Left ventricle myocardium inferior (tissue), 1 donor: ENCODE measurements around the gene HHIPL1. TPM values are rescaled to one million over a fixed set of nuclear protein-coding genes. Genes with fewer than 3 reads are reported as not detected.

Experiments used
- DNase-seq: peaks from one replicate; pipeline ENCODE4 v3.0.0-alpha.2; 2020
- H3K27ac ChIP-seq: fragments of 200-600 bp; replicated peaks from 2 replicates; pipeline ENCODE4 v1.8.0; 2021
- H3K27me3 ChIP-seq: fragments of 200-600 bp; 2 replicates; pipeline ENCODE4 v1.8.0; 2021; ENCODE audit warnings: low read depth
- H3K36me3 ChIP-seq: fragments of 200-600 bp; 2 replicates; pipeline ENCODE4 v1.8.0; 2021
- H3K4me1 ChIP-seq: fragments of 200-600 bp; 2 replicates; pipeline ENCODE4 v1.8.0; 2021
- H3K4me3 ChIP-seq: fragments of 200-600 bp; 2 replicates; pipeline ENCODE4 v1.8.0; 2021; ENCODE audit warnings: mild to moderate bottlenecking, moderate library complexity
- H3K9me3 ChIP-seq: fragments of 200-600 bp; replicated peaks from 2 replicates; pipeline ENCODE4 v1.8.0; 2021
- intact Hi-C: fragments of 100-400 bp; cut with micrococcal nuclease; formaldehyde crosslinking; loops from one replicate; pipeline ENCODE4 v1.11.0; 2022
- total RNA-seq: library from RNA; stranded (reverse); fragmentation: NEBNext Ultra II Directional; extraction: Animal tissue kit (Norgen Biotek cat#: 25700); gene quantifications from one replicate; pipeline ENCODE4 v1.2.1, GENCODE V29; 2021
- TF ChIP-seq, protein P1 (sequence below): fragments of 200-600 bp; IDR thresholded peaks from 2 replicates; pipeline ENCODE4 v1.8.0; 2021; ENCODE audit warnings: antibody characterized with exemption, mild to moderate bottlenecking, borderline replicate concordance
- donor health status: DM: no; HTN: yes; CAD: no; lungs with severe emphysema.

The HHIPL1 gene
- total RNA-seq, 1 donor from 2014 or later = 1.2 TPM

DNA sequence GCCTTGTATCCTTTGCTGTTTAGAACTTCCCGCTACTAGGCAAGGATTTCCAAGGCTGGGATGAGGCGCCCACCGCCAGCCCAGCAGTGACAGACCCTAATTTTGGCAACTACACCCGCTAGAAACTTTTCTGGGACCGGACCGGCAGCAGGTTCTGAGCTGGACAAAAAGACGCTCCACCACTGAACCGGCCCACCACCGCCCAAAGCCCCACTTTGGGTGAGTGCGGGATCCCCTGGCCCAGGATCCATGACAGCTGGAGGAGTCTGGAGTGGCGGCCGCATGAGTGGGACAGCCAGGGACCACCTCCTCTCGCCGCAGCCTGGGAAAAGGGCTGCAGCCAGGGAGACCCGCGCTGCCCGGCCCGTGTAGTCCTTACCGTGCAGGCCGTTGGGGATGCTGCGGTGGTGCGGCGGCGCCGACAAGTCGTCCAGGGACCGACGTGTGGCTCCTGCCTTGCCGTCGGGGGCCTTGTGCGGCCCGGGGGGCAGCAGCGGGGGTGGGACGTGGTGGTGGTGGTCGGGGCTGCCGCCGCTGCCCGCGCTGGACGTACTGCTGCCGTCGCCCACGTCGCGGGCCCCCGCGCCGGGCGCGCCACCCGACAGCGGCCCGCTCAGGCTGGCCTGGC, 42.0 kb upstream of the HHIPL1 start:
- Histone ChIP-seq H3K9me3 (no peaks in the 10 kb centered on the region), H3K4me1 (peaks cover 75% of the 10 kb centered on the region), H3K27ac (peak overlapping the region; percentile 93), H3K36me3 (no peaks in the 10 kb centered on the region), H3K4me3 (peak overlapping the region; percentile 88), H3K27me3 (no peaks in the 10 kb centered on the region)
- no peak for DNase-seq
- TF ChIP-seq, protein P1, sequence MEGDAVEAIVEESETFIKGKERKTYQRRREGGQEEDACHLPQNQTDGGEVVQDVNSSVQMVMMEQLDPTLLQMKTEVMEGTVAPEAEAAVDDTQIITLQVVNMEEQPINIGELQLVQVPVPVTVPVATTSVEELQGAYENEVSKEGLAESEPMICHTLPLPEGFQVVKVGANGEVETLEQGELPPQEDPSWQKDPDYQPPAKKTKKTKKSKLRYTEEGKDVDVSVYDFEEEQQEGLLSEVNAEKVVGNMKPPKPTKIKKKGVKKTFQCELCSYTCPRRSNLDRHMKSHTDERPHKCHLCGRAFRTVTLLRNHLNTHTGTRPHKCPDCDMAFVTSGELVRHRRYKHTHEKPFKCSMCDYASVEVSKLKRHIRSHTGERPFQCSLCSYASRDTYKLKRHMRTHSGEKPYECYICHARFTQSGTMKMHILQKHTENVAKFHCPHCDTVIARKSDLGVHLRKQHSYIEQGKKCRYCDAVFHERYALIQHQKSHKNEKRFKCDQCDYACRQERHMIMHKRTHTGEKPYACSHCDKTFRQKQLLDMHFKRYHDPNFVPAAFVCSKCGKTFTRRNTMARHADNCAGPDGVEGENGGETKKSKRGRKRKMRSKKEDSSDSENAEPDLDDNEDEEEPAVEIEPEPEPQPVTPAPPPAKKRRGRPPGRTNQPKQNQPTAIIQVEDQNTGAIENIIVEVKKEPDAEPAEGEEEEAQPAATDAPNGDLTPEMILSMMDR = no peak
- intact Hi-C loops = no loop called here

DNA sequence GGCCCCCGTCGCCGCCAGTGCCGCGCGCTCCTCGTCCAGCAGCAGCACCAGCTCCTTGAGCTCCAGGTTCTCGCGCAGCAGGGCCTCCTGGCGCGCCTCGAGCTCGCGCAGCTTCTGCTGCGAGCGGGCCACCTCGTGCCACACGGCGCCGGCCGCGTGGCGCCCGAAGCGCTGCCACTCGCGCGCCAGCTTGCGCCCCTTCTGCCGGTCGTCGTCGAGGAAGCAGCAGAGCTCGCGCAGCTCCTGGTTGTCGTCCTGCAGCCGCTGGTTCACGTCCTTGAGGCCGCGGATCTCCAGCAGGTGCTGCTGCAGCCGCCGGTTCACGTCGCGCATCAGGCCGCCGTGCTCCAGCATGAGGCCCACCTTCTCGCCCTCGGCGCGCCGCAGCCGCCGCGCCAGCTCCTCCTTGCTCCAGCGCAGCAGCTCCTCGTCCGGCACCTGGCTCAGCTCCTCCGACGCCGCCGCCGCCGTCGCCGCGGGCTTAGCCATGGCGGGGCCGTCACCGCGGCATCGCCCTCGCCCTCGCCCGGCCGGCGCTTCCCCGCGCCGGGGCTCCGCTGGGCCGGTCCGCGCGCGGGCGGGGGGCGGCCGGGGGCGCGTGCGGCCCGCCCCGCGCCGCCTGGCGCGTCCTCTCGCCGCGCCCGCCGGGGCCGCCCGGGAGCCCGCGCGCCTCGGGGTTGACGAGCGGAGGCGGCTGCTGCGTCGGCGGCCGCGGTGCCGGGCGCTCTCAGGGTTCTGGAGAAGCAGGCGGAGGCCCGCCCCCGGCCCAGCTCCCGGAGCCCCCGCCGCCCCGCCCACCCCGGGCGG, 41.3 kb upstream of the HHIPL1 start, which contains the start of gene CCDC85C:
CCDC85C (minus strand) TSS at position 737 of the 807 bp plus-strand sequence; CDS start at position 489, 248 bp downstream.
- peak within 1 kb of the TSS; percentile 93 for H3K27ac ChIP-seq
- H3K9me3 ChIP-seq = no peaks in the 10 kb centered on the region
- H3K36me3 ChIP-seq = no peaks in the 10 kb centered on the region
- H3K4me1 ChIP-seq = peaks cover 68% of the 10 kb centered on the region
- no peaks in the 10 kb centered on the region for H3K27me3 ChIP-seq
- DNase-seq = no peak
- peak within 1 kb of the TSS; percentile 88 for H3K4me3 ChIP-seq
- TF ChIP-seq, protein P1 = no peak
- intact Hi-C loops = no loop called here

DNA sequence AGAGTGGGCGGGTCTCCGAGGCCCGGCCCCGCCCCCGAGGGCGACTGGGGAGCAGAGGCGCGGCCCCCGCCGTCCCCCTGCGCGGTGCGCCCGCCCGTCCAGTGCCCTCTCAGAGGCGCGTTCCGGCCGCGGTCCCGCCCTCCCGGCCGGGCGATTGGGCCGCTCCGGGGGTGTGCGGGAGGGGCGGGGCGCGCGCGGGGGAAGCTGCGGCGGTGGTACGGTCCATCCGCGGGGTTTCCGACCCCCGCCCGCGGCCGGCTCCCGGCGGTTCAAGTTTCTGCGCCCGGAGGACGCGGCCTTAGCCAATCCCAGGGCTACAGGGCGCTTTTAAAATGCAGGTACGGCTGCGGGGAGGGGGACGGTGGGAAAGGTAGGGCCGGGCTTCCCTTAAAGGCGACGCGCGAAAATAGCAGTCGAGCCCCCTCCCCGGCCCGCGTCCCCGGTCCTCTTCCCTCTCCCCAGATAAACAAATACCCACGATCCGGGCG, 40.6 kb upstream of the HHIPL1 start:
- TF ChIP-seq, protein P1 = no peak
- Histone ChIP-seq H3K4me1 (peaks cover 61% of the 10 kb centered on the region), H3K4me3 (peak overlapping the region; percentile 88), H3K27me3 (no peaks in the 10 kb centered on the region), H3K9me3 (no peaks in the 10 kb centered on the region), H3K27ac (peak overlapping the region; percentile 93), H3K36me3 (no peaks in the 10 kb centered on the region)
- peak; percentile 94 for DNase-seq
- intact Hi-C loops = no loop called here

DNA sequence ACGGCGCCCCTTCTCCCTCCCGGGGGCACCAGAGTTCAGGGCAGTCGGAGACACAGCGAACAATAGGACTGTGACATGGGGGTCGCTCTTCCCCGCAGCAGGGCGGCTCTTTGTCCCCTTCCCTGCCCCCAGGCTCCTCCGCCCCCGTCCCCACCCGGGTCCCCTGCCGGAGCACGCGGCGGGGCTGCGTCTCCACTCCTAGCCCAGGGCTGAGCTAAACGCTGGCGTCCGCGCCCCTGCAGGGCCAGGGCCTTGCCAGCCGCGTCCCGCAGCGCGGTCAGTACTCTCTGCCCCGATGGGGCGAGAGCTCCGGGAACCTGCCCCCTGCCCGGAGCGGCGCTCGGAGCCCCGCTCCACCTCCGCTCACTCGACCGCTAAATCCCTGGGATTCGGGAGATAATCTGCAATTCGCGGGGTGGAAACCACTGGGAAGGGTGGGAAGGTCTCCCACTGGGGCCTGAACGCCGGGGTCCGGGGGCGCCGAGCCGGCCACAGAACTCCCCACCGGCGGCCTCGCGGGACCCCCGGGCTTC, 40.1 kb upstream of the HHIPL1 start:
- DNase-seq = no peak
- intact Hi-C loops = no loop called here
- Histone ChIP-seq H3K9me3 (no peaks in the 10 kb centered on the region), H3K36me3 (no peaks in the 10 kb centered on the region), H3K4me1 (peaks cover 56% of the 10 kb centered on the region), H3K4me3 (peak overlapping the region; percentile 88), H3K27ac (peak overlapping the region; percentile 93), H3K27me3 (no peaks in the 10 kb centered on the region)
- TF ChIP-seq, protein P1 = no peak

DNA sequence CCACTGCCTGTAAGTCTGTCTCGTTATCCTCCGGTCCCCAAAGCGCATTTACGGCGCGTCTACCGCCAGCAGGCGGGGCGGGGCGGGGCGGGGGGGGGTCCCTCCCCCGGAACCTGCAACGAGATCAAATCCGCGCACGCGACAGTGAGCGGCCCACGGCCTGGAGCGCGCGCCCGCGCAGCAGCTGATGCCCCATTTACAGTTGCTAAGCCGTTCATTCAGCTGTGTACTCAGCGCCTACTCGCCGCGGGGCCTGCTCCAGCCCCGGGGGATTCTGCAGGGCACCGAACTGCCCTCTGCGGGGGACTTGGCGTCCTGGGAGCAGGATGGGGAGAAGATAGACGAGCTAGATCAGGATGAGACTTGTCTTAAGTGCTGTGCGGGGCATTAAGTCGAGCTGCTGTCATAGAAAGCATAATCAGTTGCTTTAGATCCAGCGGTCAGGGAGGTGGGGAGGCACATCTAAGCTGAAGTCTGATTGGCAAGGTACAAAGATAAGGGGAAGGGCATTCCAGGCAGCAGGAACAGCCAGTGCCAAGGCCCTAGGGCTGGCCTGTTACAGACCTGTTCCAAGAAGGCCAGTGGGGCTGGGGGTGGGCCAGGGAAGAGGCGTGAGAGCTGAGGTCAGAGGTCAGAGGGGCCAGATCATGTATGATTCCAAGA, 39.5 kb upstream of the HHIPL1 start:
- Histone ChIP-seq H3K36me3 (no peaks in the 10 kb centered on the region), H3K4me3 (peak overlapping the region; percentile 88), H3K27me3 (no peaks in the 10 kb centered on the region), H3K4me1 (peaks cover 50% of the 10 kb centered on the region), H3K9me3 (no peaks in the 10 kb centered on the region), H3K27ac (peak overlapping the region; percentile 93)
- DNase-seq = peak; percentile 59
- intact Hi-C loops = no loop called here
- TF ChIP-seq, protein P1 = peak; percentile 6
